ENCODE results near the gene GATA2. TPM values are rescaled to one million over a fixed set of nuclear protein-coding genes. Genes with fewer than 3 reads are reported as not detected.

Gene GATA2
- total RNA-seq (under 1 TPM; 0.16 to 0.17 TPM), total RNA-seq (0.53 to 53.9 (median 5.7) reads per million in 172 experiments)
- 0.18 TPM for polyA plus RNA-seq (2013, experiment 1 of 2)
- polyA plus RNA-seq (2013, experiment 2 of 2), result 0.23 TPM

- Mint-ChIP-seq H3K27ac (no peak within 1 kb of the TSS), H3K36me3 (ENCODE audit: low read depth) (no peaks in the 10 kb centered on the region), H3K27me3 (peaks cover 78% of the 10 kb centered on the region), H3K4me1 (ENCODE audit: low read depth) (peaks cover 37% of the 10 kb centered on the region), H3K9me3 (no peaks in the 10 kb centered on the region), H3K4me3 (peak within 1 kb of the TSS; percentile 76)
- ChIA-PET CTCF (no interaction called here), POLR2A (no interaction called here)
- H3K4me3 ChIP-seq (ENCODE audit: low read length), result no peak within 1 kb of the TSS
- TF ChIP-seq CTCF (IDR thresholded peaks at IDR 0.05), result no peak
- peaks cover 0 to 45% of the 10 kb centered on the region in 2 experiments for H3K9me3 ChIP-seq (ENCODE audit: control insufficient read depth in 1 of 2, insufficient read depth in 1 of 2, low read length in 2 of 2)
- H3K36me3 ChIP-seq (ENCODE audit: insufficient read depth, low read length), result no peaks in the 10 kb centered on the region
- ATAC-seq (ENCODE audit: poor library complexity), result peak; percentile 28
- peaks cover 64% of the 10 kb centered on the region for H3K4me1 ChIP-seq (ENCODE audit: insufficient read depth, low read length)
- peaks cover 67 to 86% of the 10 kb centered on the region in 2 experiments for H3K27me3 ChIP-seq (ENCODE audit: control insufficient read depth in 1 of 2, insufficient read depth in 2 of 2, low read length in 2 of 2)
- DNase-seq, result peak in 5 of 14 experiments; percentile 39 to 59 (median 40)
- H3K27ac ChIP-seq (ENCODE audit: low read depth in 1 of 2, low read length in 2 of 2), result no peak within 1 kb of the TSS
- intact Hi-C loops (cut with DNase I, micrococcal nuclease), result loop anchor here (10.0 kb wide), 2 partner anchors 112 to 318 kb away; no protein-coding TSS in a partner anchor
Observed at GRCh38 chr3:128492671-128493569, at the start of gene GATA2. Gene GATA2 (minus strand): TSS chr3:128493201. CDS start chr3:128487031, 6,170 bp downstream.

- Mint-ChIP-seq H3K27ac (no peak overlapping the region), H3K27me3 (peaks cover 68% of the 10 kb centered on the region)
Observed at GRCh38 chr3:128541246-128541645, 48.2 kb upstream of the GATA2 start.

GRCh38 chr3:128539376-128539775 is 46.4 kb upstream of the GATA2 start:
- H3K4me1 ChIP-seq (ENCODE audit: insufficient read depth, low read length), result no peaks in the 10 kb centered on the region
- H3K4me3 ChIP-seq (ENCODE audit: low read length), result no peak overlapping the region
- DNase-seq (no peak), ATAC-seq (ENCODE audit: poor library complexity) (no peak)
- H3K9me3 Mint-ChIP-seq, result peaks cover 11% of the 10 kb centered on the region
- H3K36me3 ChIP-seq (ENCODE audit: insufficient read depth, low read length), result no peaks in the 10 kb centered on the region
- peaks cover 16 to 28% of the 10 kb centered on the region in 2 experiments for H3K27me3 ChIP-seq (ENCODE audit: control insufficient read depth in 1 of 2, insufficient read depth in 2 of 2, low read length in 2 of 2)
- no peak overlapping the region for H3K27ac Mint-ChIP-seq
- H3K4me1 Mint-ChIP-seq (ENCODE audit: low read depth), result no peaks in the 10 kb centered on the region
- H3K4me3 Mint-ChIP-seq, result no peak overlapping the region
- peaks cover 5 to 6% of the 10 kb centered on the region in 2 experiments for H3K9me3 ChIP-seq (ENCODE audit: control insufficient read depth in 1 of 2, insufficient read depth in 1 of 2, low read length in 2 of 2)
- ChIA-PET POLR2A (no interaction called here), CTCF (no interaction called here)
- TF ChIP-seq CTCF (IDR thresholded peaks at IDR 0.05), result no peak
- peaks cover 87% of the 10 kb centered on the region for H3K27me3 Mint-ChIP-seq
- no peak overlapping the region for H3K27ac ChIP-seq (ENCODE audit: low read depth in 1 of 2, low read length in 2 of 2)
- intact Hi-C loops (cut with DNase I, micrococcal nuclease), result no loop called here
- no peaks in the 10 kb centered on the region for H3K36me3 Mint-ChIP-seq (ENCODE audit: low read depth)

More at GRCh38 chr3:128541246-128541645, 48.2 kb upstream of the GATA2 start:
- H3K4me3 Mint-ChIP-seq, result no peak overlapping the region
- POLR2A ChIA-PET, result no interaction called here
- H3K4me1 Mint-ChIP-seq (ENCODE audit: low read depth), result no peaks in the 10 kb centered on the region
- Histone ChIP-seq H3K4me1 (ENCODE audit: insufficient read depth, low read length) (no peaks in the 10 kb centered on the region), H3K4me3 (ENCODE audit: low read length) (no peak overlapping the region), H3K27ac (ENCODE audit: low read depth in 1 of 2, low read length in 2 of 2) (no peak overlapping the region), H3K27me3 (ENCODE audit: control insufficient read depth in 1 of 2, insufficient read depth in 2 of 2, low read length in 2 of 2) (peaks cover 9 to 18% of the 10 kb centered on the region in 2 experiments), H3K9me3 (ENCODE audit: control insufficient read depth in 1 of 2, insufficient read depth in 1 of 2, low read length in 2 of 2) (peaks cover 5 to 6% of the 10 kb centered on the region in 2 experiments), H3K36me3 (ENCODE audit: insufficient read depth, low read length) (no peaks in the 10 kb centered on the region)
- intact Hi-C loops (cut with DNase I, micrococcal nuclease), result no loop called here
- no peak for ATAC-seq (ENCODE audit: poor library complexity)
- H3K36me3 Mint-ChIP-seq (ENCODE audit: low read depth), result no peaks in the 10 kb centered on the region
- peaks cover 11% of the 10 kb centered on the region for H3K9me3 Mint-ChIP-seq
- no peak for TF ChIP-seq CTCF (IDR thresholded peaks at IDR 0.05)
- DNase-seq, result no peak
- CTCF ChIA-PET, result no interaction called here

All from CD4-positive, alpha-beta T cell (primary cell).